Measurements from ENCODE around the gene TMCO1.
"Not testable (repeated sequence)": the region's sequence is repeated elsewhere in the genome, so short reads cannot be mapped to it uniquely, and the experiment has no call there.

The TMCO1 gene

GRCh38 chr1:165686971-165687433 lies 81.7 kb downstream of the TMCO1 start:
- no peak for DNase-seq (ENCODE audit: low read depth)

GRCh38 chr1:165686121-165686970 lies 82.3 kb downstream of the TMCO1 start:
- DNase-seq (ENCODE audit: low read depth) = no peak

- no peak for DNase-seq (ENCODE audit: low read depth)
Observed at GRCh38 chr1:165683848-165684485, 84.7 kb downstream of the TMCO1 start.

GRCh38 chr1:165680773-165681172 lies 87.9 kb downstream of the TMCO1 start:
- not testable (repeated sequence) for DNase-seq (ENCODE audit: low read depth)

GRCh38 chr1:165680303-165680702 lies 88.4 kb downstream of the TMCO1 start:
- DNase-seq (ENCODE audit: low read depth) = no peak

GRCh38 chr1:165679282-165680036 lies 89.2 kb downstream of the TMCO1 start:
- DNase-seq (ENCODE audit: low read depth) = no peak

GRCh38 chr1:165678509-165678908 lies 90.2 kb downstream of the TMCO1 start:
- DNase-seq (ENCODE audit: low read depth) = no peak

Measured in stimulated activated CD8-positive, alpha-beta memory T cell treated with anti-CD3 and anti-CD28 coated beads, Interleukin-4, amount 100 ng/mL, for 24 hours (primary cell).